Dedifferentiated amniotic fluid mesenchymal stem cell (primary cell): Measurements from ENCODE around the gene OSBPL8.
"Not testable (repeated sequence)": the region's sequence is repeated elsewhere in the genome, so short reads cannot be mapped to it uniquely, and the experiment has no call there.

Source experiments
- DNase-seq: peaks from one replicate; pipeline ENCODE4 v3.0.0-alpha.2; 2016; ENCODE audit errors: extremely low spot score

OSBPL8 gene

GRCh38 chr12:76420222-76420621 lies 139.3 kb downstream of the OSBPL8 start:
- no peak for DNase-seq

GRCh38 chr12:76417116-76417515 lies 142.5 kb downstream of the OSBPL8 start:
- no peak for DNase-seq

- DNase-seq, result no peak
Measured at GRCh38 chr12:76413121-76413520, 146.4 kb downstream of the OSBPL8 start.

DNA sequence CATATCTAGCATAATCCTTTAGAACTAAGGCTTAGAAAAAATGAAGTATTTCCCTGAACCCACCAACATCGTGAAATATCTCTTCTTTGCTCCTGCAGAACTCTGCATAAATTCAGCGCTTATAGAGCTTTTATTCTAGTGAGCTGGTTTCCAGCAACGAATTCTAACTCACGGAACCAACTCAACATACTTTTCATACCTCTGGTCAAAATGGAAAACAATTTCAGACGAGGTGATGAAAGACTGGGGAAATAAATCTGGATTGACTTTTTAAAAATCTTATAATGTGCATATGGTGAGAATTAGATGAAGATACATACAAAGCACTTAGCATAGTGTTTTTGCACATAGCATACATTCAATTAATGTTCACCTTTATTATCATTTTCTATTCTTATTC lies 148.8 kb downstream of the OSBPL8 start:
- DNase-seq, result no peak

GRCh38 chr12:76410371-76410770 lies 149.2 kb downstream of the OSBPL8 start:
- DNase-seq, result no peak

- DNase-seq, result no peak
Measured at GRCh38 chr12:76409074-76409473, 150.5 kb downstream of the OSBPL8 start.

DNA sequence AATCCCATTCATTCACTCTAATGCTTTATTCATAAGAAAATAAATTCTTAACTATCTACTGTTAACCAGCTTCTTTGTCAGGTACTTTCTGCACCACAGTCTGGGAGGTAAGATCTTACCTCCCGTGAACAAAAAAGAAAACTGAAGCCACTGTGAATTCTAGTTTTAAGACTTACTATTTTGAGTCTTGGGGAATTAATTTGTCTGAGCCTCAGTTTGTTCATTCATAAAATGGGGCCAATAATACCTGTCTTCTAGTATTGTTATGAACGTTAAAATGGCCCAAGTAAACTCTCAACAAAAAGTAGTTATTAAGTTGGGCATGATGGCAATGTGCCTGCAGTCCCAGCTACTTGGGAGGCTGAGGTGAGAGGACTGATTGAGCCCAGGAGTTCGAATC lies 151.9 kb downstream of the OSBPL8 start:
- no peak for DNase-seq

- no peak for DNase-seq
Measured at GRCh38 chr12:76402259-76402658, 157.3 kb downstream of the OSBPL8 start.

DNA sequence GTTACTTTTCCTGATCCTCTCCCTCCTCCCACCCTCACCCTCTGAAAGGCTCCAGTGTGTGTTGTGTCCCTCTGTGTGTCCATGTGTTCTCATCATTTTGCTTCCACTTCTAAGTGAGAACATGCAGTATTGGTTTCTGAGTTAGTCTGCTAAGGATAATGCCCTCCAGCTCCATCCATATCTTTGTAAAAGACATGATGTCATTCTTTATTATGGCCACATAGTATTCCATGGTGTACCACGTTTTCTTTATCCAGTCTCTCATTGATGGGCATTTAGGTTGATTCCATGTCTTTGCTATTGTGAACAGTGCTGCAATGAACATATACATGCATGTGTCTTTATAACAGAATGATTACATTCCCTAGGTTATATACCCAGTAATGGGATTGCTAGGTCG lies 159.4 kb downstream of the OSBPL8 start:
- no peak for DNase-seq

GRCh38 chr12:76399040-76399439 lies 160.5 kb downstream of the OSBPL8 start:
- DNase-seq, result no peak

GRCh38 chr12:76398106-76398505 lies 161.5 kb downstream of the OSBPL8 start:
- DNase-seq, result no peak

GRCh38 chr12:76391461-76391860 lies 168.1 kb downstream of the OSBPL8 start:
- no peak for DNase-seq

DNA sequence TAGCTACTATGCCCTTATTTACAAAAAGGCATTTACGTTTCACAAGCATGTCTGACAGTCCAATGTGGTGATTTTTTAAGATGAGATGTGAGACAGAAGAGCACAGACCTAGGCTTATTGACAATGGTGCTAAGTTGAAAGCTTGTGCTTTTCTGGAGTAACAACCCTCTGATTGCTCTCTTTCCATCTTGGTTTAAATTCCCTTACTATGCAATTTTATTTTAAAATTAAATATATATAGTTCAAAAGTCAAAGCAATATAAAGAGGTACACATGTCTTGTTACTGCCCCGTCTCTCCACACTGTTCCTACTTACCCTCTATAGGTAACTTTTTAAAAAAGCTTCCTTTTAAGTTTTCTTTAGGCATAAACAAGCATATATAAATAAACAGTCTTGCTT lies 172.0 kb downstream of the OSBPL8 start:
- no peak for DNase-seq

GRCh38 chr12:76384560-76384959 lies 175.0 kb downstream of the OSBPL8 start:
- DNase-seq, result no peak

DNA sequence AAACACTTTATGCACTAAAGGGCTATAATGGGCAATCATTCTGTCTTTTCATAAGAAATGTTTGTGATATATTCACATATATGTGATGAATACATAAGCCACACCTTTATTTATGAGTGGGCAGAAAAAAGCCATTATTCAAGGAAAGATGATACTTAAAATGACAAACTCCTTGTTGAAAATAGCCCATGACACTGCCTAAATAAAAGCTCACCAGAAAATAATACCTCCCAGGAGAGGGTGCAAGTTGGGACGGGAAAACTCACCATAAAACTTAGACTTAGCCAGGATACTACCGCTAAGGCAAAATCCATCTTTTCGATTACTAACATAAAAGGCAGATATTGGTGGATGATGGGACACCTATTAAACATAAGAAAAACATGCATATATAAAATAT lies 175.6 kb downstream of the OSBPL8 start:
- DNase-seq, result no peak

GRCh38 chr12:76379261-76379660 lies 180.3 kb downstream of the OSBPL8 start:
- no peak for DNase-seq

- DNase-seq, result not testable (repeated sequence)
Measured at GRCh38 chr12:76376876-76377275, 182.7 kb downstream of the OSBPL8 start.

DNA sequence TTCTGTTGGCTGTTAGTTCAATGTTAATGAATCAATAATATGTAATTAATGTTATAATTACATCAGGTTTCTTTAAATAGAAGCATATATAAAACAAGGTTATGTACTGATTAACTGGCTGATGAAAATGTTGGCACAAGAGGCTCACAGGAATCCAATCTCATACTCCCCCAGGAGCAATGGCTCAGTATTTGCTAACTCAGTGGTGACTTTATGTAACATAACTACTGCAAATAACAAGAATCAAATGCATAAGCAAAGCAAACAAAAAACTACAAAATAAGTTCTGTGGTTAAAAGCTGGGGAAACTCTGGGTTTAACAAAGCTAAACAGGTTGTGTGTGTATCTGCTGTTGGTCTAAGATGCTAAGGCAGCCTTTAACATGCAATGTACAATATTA lies 183.6 kb downstream of the OSBPL8 start:
- DNase-seq, result no peak

GRCh38 chr12:76375470-76375869 lies 184.1 kb downstream of the OSBPL8 start:
- DNase-seq, result no peak

- DNase-seq, result no peak
Measured at GRCh38 chr12:76374386-76375020, 185.1 kb downstream of the OSBPL8 start.

GRCh38 chr12:76368230-76368629 lies 191.3 kb downstream of the OSBPL8 start:
- DNase-seq, result no peak

DNA sequence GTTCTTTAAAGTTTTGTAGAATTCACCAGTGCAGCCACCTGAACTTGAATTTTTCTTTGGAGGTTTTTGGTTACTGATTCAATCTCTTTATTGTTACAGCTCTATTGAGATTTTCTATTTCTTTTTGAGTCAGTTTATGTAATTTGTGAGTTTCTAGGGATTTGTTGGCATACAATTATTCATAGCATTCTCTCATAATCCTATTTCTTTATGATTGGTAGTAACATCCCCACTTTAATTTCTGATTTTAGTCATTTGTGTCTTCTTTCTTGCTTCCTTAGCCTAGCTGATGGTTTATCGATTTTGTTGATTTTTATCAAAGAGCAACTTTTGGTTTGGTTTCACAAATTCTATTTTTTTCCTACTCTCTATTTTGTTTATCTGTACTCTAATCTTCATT lies 193.4 kb downstream of the OSBPL8 start:
- no peak for DNase-seq

- not testable (repeated sequence) for DNase-seq
Measured at GRCh38 chr12:76364131-76364530, 195.4 kb downstream of the OSBPL8 start.

- no peak for DNase-seq
Measured at GRCh38 chr12:76360316-76360715, 199.3 kb downstream of the OSBPL8 start.
